Posterior vena cava (tissue), 2 donors: Measurements from ENCODE around the gene NECTIN4. TPM values are rescaled to one million over a fixed set of nuclear protein-coding genes. Genes with fewer than 3 reads are reported as not detected.

Experiments used
- DNase-seq: peaks from one replicate; pipeline ENCODE4 v3.0.0-alpha.2; 2020; ENCODE audit warnings: low spot score
- intact Hi-C, 2 donors: fragments of 100-400 bp; cut with DNase I; formaldehyde crosslinking; loops; one replicate each; pipeline versions ENCODE4 v1.14.1 to v1.14.2; 2022 to 2023
- total RNA-seq, 2 donors: library from RNA; stranded (reverse); fragmentation: NEBNext Ultra II Directional; extraction: Animal tissue kit (Norgen Biotek cat#: 25700); gene quantifications; one replicate each; pipeline ENCODE4 v1.2.1, GENCODE V29; 2021
- donor health status: DM: yes; HTN: yes; CAD: no.
- donor health status: DM: yes; HTN: yes; CAD: no.

Gene NECTIN4
- total RNA-seq, 2 donors from 2014 or later, result 0.19 TPM; not detected in 1

- intact Hi-C loops, result no loop called here
Measured at GRCh38 chr1:161084597-161084988, 4.8 kb downstream of the NECTIN4 start.

GRCh38 chr1:161083748-161084596 is 5.4 kb downstream of the NECTIN4 start:
- DNase-seq, result no peak
- intact Hi-C loops, result no loop called here

More at GRCh38 chr1:161084597-161084988, 4.8 kb downstream of the NECTIN4 start:
- DNase-seq, result no peak

GRCh38 chr1:161082996-161083747 is 6.2 kb downstream of the NECTIN4 start:
- peak; percentile 95 for DNase-seq
- intact Hi-C loops, result no loop called here

- DNase-seq, result no peak
- intact Hi-C loops, result no loop called here
Measured at GRCh38 chr1:161082483-161082882, 6.9 kb downstream of the NECTIN4 start.

- intact Hi-C loops, result no loop called here
- no peak for DNase-seq
Measured at GRCh38 chr1:161081519-161081918, 7.8 kb downstream of the NECTIN4 start.

GRCh38 chr1:161080441-161081405 is 8.6 kb downstream of the NECTIN4 start:
- intact Hi-C loops, result no loop called here
- no peak for DNase-seq

- intact Hi-C loops, result no loop called here
- no peak for DNase-seq
Measured at GRCh38 chr1:161079436-161080110, 9.8 kb downstream of the NECTIN4 start.

- intact Hi-C loops, result no loop called here
- DNase-seq, result no peak
Measured at GRCh38 chr1:161077426-161077825, 11.9 kb downstream of the NECTIN4 start.

GRCh38 chr1:161076410-161076809 is 12.9 kb downstream of the NECTIN4 start:
- intact Hi-C loops, result no loop called here
- DNase-seq, result no peak

GRCh38 chr1:161074676-161075368 is 14.5 kb downstream of the NECTIN4 start:
- intact Hi-C loops, result no loop called here
- DNase-seq, result no peak

- DNase-seq, result no peak
- intact Hi-C loops, result no loop called here
Measured at GRCh38 chr1:161073474-161074121, 15.8 kb downstream of the NECTIN4 start.

GRCh38 chr1:161072751-161073449 is 16.5 kb downstream of the NECTIN4 start:
- intact Hi-C loops, result no loop called here
- DNase-seq, result no peak

- DNase-seq, result no peak
- intact Hi-C loops, result no loop called here
Measured at GRCh38 chr1:161071886-161072371, 17.4 kb downstream of the NECTIN4 start.

- intact Hi-C loops, result no loop called here
- DNase-seq, result no peak
Measured at GRCh38 chr1:161070761-161071160, 18.6 kb downstream of the NECTIN4 start.

- intact Hi-C loops, result no loop called here
- DNase-seq, result peak; percentile 93
Measured at GRCh38 chr1:161069731-161070270, 19.6 kb downstream of the NECTIN4 start, which contains the start of gene ARHGAP30. Gene ARHGAP30 (minus strand): TSS chr1:161069891. CDS start chr1:161069624, 267 bp downstream.

- intact Hi-C loops, result no loop called here
- no peak for DNase-seq
Measured at GRCh38 chr1:161069241-161069640, 20.1 kb downstream of the NECTIN4 start.
